GM21390 (cell line): ENCODE results near the gene CCDC127.

Source experiments
- ATAC-seq: cut with Tn5 transposase; IDR thresholded peaks from one replicate; pipeline ENCODE4 v1.9.1; 2021; ENCODE audit not compliant: unreplicated experiment

The CCDC127 gene

DNA sequence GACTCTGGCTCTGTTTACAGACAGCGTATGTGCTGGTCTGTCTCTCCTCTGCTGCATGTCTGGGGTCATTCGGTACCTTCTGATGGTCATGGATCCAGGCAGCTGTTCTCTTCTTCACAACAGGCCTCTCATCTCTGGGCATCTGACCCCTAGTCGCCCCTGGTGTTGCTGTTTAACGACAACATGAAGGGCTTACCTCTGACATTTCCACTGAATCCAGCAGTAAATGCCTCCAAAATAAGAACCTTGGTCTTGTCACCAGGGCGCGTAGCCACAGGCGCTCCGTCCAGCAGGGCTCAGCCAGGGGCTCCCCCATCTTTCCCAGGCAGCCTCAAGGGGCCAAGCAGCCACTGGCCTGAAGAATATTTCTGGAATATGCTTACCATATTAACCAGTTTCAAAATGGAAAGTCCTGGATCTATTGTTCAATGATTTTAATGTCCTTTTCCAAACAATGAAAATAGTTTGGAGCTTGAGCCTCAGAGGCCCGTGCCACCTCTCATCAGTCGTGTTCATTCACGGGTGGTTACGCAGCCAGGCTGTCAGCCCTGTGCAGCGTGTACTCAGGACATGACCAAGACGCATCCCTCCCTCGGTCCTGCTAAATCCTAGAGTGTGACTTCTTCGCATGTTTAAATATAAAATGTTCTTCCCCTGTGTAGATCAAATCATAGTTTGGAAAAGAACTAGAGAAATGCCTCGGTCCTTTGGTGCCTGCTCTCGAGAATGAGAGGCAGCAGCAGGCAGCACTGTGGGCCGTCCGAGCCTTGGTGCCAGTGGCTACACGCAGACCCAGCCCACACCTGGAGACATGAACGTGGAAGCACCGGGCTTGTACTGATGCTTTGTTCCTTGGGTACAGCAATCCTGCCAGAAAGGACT is 56.8 kb downstream of the CCDC127 start:
- no peak for ATAC-seq

DNA sequence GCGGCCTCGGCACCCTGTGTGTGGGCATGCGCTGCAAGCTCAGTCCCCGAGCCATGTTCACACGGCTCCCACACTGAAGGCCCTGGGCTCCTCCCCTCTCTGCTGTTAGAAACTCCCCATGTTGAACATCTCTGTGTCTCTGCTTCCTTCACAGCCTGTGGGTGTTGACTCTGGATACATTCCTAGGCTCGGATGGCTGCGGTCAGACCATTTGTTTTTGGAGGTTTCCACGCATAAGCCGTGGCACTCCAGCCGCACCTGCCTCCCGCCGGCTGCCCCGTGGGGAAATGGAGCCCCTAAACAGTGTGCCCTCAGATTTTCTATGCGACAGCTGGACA is 57.8 kb downstream of the CCDC127 start:
- no peak for ATAC-seq

DNA sequence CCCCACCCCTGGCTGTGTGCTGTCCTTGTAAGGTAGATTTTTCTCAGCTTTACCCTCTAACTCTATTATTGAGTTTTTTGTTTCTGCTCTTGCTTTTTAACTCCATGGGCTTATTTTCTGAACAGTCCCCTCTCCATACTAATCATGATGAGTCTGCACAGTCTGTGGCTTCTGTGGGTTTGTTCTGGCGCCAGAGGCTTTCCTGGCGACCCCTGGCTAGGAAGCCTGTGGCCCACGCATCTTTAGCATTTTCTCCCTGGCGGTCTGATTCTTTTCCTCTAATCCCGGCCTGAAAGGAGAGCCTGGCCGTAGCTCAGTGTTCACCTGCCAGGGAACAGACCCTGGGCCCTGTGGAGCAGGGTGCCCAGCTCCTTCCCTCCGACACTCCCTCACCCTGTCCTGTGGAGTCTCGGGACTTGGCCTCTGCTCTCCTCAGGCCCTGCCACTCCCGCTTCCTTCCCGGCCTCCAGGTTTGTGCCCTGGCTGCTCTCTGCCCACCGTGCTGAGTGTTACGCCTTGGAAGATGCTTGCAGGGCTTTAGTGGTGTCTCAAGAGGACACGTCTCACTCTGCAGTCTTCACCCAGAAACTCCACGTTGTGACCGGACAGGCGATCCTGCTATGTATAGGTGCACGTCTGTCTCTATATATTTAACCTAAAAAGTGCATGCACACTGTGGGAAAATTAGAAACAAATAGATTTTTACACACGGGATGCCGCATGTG is 58.3 kb downstream of the CCDC127 start:
- no peak for ATAC-seq

DNA sequence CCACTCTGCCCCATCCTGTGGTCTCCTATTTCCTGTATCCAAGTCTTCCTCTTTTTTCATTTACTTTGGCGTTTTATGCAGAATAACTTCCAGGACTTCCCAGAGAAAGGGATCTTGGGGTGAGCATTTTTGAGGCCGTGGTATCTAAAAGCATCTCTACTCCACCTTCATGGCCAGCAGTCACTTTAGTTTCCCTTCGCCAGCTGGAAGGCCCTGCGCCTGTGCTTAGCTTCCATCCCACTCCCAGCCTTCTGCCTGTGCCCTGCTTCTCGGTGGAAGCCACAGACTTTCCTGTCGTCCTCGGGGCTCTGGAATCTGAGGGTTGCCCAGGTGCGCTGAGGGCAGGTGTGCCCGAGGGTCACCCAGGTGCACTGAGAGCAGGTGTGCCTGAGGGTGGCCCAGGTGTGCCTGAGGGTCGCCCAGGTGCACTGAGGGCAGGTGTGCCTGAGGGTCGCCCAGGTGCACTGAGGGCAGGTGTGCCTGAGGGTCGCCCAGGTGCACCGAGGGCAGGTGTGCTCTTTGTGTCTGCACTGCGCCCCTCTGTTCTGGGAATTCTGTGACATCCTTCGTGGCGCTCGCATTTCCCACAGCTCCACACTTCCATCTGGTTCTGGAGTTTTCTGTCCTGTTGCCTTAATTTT is 59.0 kb downstream of the CCDC127 start:
- no peak for ATAC-seq

DNA sequence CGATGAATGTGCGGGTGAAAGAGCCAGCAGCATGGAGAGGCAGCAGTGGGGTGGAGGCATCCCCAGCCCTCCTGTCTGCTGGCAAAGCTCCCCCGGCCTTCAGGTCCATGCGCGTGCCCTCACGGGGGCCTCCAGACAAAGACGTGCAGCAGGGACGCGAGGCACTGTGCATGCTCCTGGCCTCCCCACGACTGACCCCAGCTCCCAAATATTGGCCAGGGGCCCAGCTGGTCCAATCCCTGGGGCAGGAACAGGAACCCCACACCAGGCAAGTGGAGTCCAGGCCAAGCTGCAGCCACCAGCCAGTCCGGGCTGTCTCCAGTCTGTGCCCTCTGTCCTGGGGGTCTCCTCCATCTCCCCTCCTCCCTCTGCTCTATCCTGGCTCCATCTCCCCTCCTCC is 60.2 kb downstream of the CCDC127 start:
- ATAC-seq, result no peak

DNA sequence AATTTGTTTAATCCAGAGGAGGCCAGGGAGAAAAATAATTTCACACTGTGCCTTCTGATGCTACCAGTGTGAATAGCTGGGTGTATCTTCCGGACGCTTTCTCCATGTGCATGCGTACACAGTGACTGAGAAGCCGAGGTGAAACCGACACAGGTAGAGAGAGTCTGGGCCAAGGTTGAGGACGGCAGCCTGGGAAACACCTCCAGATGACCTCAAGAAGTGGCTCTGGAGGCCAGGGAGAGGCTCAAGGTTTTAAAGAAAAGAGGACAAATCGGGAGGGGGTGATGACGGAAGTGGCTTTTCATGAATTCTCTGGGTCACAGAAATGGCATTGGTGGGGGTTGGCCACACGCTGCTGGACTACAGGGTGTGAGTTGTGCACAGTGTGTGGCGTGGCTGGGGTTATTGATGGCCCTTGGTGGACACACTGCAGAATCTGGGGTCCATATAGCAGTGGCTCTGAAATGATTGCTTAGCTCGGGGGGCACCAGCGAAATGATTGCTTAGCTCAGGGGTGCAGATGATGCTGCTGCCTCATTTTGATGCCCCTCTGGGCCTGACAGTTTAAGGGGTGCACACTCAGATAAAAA is 60.7 kb downstream of the CCDC127 start:
- no peak for ATAC-seq

DNA sequence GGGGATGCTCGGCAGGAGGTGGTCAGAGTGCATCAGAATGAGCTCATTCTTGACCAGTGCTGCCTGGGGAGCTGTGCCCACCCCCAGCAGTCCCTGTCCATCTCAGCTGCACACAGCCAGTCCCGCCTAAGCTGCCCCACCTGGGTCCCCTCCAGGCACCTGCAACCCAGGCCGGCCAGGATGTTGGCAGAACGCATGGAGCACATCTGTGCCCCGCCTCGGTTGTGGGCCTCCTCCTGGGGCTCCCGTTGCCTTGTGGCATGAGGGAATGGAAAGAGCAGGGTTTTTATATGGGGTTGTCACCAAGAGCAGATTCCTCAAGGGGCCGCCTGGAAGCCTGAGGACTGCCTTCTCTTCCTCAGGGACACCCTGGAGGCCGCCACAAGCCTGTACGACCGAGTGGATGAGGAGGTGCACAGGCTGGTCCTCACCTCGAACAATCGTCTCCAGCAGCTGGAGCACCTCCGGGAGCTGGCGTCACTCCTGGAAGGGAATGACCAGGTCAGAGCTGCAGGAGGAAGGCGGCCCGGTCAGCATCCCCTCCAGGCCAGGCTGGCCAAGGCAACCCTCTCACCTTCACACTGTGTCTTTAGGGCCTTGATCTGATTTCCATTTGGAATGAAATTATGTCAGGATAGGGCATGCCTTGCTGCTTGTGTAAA is 61.4 kb downstream of the CCDC127 start:
- ATAC-seq, result no peak

DNA sequence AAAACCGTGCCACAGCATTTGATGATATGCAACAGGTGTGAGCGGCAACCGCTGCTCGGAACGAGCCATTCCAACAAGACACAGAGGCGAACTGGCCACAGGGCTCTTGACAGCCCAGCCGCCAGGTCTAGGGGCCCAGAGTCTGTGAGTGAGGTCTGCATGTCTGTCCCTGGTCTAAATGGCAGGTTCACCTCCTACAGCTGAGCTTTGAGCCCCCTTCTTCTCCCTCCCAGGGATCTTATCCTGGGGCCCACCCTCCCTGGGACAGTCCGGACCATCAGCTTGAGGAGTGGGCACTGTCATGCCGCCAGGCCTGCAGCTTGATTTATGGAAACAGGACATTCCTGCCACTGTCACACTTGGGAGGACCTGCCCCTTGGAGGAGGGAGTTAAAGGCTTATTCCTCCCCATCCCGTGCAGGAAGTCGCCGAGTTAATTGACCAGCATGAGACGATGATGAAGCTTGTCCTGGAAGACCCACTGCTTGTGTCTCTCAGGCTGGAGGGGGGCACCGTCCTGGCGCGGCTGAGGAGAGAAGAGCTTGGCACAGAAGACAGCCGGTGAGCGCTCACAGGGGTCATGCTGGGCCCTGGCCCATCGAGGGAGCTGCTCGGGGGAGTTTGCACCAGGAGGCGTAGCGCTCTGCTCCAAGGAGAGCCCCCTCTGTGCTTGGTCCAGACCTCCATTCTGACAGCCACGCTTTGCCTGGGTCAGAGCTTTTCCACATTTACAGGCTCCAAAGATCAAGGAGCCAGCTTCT is 62.1 kb downstream of the CCDC127 start:
- no peak for ATAC-seq

DNA sequence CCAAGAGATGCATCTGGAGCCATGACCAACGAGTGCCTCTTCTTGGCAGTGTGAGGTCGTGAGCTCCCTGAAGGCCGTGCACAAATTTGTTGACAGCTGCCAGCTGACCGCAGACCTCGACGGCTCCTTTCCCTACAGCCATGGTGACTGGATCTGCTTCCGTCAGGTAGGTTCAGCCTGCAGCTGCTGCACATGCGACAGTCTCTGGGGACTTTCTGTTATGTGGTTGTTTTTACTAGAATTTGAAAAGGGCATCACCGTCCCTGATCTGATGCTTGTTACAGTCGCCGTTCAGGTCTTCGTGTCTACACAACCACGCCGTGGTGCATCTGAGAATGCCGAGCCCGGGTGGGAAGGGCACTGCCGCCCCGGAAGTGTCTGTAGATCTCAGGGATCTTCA is 63.1 kb downstream of the CCDC127 start:
- no peak for ATAC-seq

DNA sequence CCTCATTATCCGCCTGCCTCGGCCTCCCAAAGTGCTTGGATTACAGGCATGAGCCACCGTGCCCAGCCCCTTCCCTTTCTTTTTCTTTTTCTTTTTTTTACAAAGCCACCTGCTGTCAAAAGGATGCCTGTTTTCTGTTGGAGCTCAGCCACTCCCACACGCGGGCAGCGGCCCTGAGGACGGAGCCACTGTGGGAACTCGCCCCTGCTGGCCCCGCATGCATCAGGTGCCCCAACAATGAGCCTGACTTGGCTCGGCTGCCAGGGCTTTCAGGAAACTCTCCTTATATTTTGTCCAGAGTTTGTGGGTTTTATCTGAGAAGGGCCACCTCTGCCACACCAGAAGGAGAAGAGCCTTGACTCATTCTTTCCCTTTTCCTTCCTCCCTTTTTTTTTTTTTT is 63.7 kb downstream of the CCDC127 start:
- ATAC-seq, result no peak

DNA sequence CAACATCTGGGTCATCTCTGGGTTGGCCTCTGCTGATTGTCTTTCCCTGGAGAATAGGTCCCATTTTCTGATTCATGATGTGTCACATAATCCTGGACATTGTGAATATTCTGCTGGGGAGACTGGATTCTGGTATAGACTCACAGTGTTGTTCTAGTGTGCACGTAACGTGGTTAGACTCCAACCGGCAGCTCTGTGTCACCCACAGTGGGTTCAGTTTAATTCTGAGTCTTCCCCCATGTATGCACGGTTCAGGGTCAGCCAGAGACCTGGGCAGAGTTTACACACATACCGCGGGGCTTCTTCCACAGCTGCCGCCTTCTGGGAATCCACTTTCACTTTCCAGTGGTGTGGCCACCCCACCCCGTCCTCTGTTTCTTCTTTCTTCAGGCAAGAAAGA is 64.7 kb downstream of the CCDC127 start:
- ATAC-seq, result no peak

DNA sequence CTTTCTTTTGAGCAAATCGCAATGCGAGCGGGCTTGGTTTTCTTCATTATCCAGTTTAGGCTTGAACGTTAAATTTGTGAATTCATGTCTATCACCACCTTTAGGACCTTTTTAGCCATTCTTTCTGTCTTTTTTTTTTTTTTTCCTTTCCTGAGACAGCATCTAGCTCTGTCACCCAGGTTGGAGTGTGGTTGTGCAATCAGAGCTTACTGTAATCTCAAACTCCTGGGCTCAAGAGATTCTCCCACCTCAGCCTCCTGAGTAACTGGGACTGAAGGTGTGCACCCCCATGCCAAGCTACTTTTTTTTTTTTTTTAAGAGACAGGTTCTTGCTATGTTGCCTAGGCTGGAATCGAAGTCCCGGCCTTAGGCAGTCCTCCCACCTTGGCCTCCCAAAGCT is 65.9 kb downstream of the CCDC127 start:
- ATAC-seq, result no peak

DNA sequence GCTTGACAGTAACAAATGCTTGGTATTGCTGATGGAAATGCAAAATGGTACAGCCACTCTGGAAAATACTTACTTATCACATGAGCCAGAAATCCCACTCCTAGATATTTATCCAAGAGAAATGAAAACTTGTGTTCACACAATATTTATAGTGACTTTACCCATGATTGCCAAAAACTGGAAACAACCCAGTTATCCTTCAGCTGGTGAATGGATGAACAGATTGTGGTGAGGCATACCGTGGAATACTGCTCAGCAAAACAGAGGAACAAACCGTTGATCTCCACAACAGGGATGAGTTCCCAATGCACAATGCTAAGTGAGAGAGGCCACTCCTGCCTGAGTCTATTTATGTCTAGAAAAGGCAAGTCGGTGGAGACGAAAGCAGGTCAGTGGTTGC is 67.2 kb downstream of the CCDC127 start:
- ATAC-seq, result no peak

DNA sequence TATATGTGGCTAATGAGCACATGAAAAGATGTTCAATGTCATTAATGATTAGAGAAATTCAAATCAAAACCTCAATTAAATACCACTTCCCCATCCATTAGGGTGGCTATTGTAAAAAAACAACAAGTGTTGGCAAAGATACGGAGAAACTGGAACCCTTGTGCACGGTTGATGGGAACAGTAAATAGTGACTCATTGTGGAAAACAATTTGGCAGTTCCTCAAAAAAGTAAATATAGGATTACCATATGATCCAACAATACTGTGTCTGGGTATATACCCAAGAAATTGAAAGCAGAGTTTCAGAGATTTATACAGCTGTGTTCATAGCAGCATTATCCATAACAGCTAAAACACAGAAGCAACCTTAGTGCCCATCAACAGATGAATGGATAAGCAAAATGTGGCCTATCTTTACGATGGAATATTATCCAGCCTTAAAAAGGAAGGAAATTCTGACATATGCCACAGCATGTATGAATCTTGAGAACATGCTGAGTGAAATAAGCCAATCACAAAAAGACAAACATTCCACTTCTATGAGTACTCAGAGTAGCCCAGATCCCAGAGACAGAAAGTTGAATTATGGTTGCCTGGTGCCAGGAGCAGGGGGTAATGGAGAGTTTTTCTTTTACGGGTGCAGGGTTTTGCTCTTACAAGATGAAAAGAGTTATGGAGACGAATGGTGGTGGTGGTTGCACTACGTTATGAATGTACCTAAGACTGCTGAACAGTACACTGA is 68.0 kb downstream of the CCDC127 start:
- ATAC-seq, result no peak

DNA sequence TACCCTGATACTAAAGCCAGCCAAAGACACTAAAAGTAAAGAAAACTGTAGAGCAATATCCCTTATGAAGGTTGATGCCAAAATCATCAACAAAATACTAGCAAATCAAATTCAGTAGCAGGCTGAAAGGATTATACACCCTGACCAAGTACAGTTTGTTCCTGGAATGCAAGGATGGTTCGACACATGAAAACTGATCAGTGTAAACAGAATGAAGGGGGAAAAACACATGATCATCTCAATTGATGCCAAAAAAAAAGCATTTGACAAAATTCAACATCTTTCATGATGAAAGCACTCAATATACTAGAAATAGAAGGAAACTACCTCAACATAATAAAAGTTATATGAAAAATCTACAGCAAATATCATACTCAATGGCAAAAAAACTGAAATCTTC is 70.2 kb downstream of the CCDC127 start:
- no peak for ATAC-seq
